HS-27A (cell line): ENCODE measurements around the gene ELP1.
"Not testable (repeated sequence)": the region's sequence is repeated elsewhere in the genome, so short reads cannot be mapped to it uniquely, and the experiment has no call there.

Source experiments
- DNase-seq: peaks from one replicate; pipeline ENCODE4 v3.0.0-alpha.2; 2012; ENCODE audit warnings: low read depth, missing footprints

Gene ELP1

GRCh38 chr9:108924466-108924865, 9.5 kb downstream of the ELP1 start:
- DNase-seq, result no peak

DNA sequence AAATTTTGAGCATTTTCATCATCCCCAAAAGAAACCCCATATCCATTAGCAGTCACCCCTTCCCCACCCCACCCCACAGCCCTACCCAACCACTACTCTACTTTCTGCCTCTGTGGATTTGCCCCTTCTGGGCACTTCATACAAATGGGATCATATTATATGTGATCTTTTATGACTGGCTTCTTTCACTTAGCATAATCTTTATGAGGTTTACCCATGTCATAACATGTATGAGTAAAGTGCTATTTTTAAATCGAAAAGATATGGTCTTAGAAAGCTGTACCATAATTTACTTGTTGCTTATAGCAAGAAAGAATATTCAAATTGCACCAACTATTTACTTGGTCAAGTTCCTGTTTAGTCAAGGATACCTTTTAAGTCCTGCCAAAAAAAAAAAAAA, 12.7 kb downstream of the ELP1 start:
- no peak for DNase-seq

DNA sequence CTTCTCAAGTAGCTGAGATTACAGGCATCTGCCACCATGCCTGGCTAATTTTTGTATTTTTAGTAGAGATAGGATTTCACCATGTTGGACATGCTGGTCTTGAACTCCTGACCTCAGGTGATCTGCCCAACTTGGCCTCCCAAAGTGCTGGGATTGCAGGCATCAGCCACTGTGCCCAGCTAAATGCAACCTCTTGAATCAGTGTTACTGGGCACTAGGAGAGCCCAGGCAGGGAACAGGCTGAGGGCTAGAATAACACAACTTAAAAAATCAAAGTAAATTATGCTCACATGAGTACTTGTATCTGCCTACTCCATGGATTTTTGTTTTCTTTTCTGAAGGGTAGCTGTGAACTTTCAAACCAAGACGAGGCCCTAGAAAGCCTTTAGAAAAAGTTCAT, 13.5 kb downstream of the ELP1 start:
- not testable (repeated sequence) for DNase-seq

GRCh38 chr9:108919517-108919916, 14.4 kb downstream of the ELP1 start:
- DNase-seq, result no peak

DNA sequence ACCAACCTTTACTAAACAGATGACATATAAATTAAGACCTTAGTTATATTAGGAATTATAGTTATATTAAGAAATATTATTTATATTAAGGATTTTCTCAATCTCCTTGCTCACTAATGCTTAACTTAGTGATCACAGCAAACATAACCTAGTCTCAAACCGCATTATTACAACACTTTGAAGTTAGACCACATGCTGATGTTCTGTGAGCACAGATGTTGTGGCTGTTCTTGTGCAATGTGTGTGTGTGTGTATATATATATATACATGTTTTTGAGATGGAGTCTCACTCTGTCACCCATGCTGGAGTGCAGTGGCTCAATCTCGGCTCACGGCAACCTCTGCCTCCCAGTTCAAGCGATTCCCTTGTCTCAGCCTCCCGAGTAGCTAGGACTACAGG, 20.5 kb downstream of the ELP1 start:
- DNase-seq, result no peak

DNA sequence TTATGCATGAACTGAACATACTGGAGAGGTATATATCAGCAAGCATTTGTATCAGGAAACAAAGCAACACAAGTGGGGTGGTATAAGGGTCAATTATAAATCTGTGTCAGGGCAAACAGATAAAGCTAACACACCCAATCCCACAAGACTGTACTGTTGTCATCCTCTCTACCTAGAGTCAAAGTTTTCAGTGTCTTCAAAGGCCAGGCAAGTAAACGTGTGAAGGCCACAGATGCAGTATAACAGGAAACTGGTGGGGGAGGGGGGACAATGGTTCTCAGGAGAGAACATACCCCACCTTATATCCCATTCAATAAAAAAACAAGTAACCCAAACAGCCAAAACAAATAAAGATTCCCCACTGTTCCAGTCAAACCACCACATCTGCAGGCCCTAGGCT, 22.1 kb downstream of the ELP1 start:
- no peak for DNase-seq

DNA sequence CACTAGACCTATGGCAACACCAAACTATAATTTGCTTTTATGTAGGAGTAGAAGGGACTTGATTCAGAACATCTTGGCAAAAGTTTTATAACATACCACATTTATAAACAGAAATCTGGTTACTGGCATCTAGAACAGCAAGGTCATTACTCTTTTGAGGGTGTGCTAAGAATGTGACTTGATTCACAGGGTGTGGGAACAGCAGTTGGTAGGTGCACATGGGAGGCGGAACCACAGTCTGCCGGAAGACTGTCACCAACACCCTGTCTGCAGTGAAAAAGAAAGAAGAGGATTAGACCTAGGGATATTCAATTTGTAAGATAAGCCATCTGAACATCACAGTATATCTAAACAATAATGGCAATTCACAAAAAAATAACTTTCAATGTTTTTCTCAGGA, 23.0 kb downstream of the ELP1 start:
- DNase-seq, result no peak

DNA sequence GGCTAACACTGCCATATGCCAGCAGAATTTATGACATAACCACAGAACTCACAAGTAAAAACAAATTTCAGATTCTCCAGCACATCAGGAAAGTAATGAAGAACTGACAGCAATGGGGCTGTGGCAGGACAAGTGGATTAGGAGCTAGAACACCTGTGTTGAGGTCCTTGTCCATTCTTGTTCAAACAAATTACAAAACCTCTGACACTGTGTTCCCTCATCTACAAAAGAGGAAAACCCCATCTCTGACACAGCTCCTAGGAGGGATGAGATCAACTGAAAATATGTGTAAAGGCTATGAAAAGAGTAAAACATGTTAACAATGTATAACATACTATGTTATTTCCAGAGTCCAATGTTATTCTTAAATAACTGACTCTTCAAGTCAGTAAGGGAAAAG, 23.5 kb downstream of the ELP1 start:
- no peak for DNase-seq

- no peak for DNase-seq
These were observed 28.4 kb downstream of the ELP1 start for GRCh38 chr9:108905494-108905893.

DNA sequence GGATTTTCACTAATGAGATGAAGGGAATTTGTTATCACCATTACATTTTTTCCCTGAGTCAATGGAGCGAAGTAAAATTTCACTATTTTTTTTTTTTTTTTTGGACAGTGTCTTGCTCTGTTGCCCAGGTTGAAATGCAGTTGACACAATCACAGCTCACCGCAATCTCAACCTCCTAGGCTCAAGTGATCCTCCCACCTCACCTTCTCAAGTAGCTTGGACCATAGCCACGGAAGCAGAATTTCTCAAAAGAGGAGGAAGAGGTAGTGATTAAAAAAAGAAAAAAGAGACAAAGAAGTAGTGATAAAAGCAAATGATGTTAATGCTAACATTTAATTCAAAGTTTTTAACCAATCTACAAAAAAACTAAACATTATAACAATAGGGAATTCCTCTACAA, 29.8 kb downstream of the ELP1 start:
- no peak for DNase-seq

- DNase-seq, result no peak
These were observed 30.4 kb downstream of the ELP1 start for GRCh38 chr9:108903420-108904103.

GRCh38 chr9:108900176-108900575, 33.7 kb downstream of the ELP1 start:
- no peak for DNase-seq

DNA sequence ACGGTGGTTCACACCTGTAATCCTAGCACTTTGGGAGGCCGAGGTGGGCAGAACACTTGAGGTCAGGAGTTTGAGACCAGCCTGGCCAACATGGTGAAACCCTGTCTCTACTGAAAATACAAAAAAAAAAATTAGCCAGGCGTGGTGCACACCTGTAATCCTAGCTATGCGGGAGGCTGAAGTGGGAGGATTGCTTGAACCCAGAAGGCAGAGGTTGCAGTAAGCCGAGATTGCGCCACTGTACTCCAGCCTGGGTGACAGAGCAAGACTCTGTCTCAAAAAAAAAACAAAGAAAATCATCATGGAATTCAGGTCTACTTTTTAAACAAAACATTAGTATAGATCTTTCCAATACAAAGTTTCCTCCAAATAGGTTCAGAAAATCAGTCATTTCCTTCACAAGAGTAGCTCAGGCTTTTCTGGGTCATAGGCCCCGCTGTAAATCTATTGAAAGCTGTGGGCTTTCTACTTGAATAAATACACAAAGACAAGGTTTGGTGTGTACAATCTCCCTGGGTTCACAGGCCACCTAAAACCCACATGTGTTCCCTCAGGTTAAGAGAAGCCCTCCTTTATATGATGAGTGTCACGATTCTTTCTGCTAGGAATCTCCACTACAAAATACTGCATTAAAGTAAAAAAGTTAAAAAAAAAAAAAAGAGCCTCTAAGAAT, 34.8 kb downstream of the ELP1 start:
- DNase-seq, result not testable (repeated sequence)

DNA sequence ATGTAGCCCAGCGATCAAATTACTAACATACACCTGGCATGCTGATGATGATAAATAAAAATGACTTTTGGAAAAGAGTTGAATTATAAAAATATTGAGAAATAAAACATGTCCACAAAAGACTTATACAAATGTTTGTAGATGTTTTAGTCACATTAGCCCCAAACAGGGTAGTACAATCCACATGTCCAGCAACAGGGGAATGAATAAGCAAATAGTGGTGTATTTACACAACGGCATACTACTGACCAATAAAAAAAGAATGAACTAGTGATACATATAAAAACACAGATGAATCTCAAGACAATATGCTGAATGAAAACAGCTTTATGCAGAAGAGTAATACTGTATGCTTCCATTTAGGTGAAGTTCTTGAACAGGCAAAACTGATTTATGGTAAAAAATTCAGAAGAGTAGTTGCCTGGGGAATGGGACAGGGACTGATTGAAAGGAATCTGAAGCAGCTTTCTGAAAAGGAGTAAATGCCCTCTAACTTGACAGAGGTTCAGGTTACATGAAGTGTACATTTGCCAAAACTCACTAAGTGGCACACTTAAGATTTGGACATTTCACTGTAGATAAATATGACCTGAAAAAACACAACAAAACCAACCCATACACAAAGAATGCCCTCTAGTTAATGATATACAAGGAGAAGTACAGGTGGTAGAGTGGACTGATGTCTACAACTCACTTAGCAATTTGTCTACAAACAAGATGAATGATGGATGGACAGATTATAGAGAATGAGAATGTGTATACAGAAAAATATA, 36.4 kb downstream of the ELP1 start:
- DNase-seq, result no peak

GRCh38 chr9:108894225-108894997, 39.5 kb downstream of the ELP1 start:
- no peak for DNase-seq

GRCh38 chr9:108889649-108890067, 44.3 kb downstream of the ELP1 start:
- DNase-seq, result no peak

DNA sequence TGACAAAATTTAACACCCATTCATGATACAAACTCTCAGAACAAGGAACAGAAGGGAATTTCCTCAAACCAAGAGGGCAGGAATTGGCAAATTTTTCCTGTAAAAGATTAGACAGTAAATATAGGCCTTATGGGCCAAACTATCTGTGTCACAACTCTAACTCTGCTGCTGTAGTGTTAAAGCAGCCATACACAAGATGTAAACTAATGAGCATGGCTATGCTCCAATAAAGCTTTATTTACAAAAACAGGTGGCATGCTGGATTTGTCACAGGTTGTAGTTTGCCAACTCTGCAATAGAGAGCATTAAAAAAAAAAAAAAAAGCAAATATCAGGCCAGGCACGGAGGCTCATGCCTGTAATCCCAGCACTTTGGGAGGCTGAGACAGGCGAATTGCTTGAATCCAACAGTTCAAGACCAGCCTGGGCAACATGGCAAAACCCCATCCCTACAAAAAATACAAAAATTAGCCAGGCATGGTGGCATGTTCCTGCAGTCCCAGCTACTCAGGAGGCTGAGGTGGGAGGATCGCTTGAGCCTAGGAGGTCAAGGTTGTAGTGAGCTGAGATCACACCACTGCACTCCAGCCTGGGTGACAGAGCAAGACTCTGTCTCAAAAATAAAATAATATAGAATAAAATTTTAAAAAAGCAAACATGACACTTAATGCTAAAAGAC, 47.2 kb downstream of the ELP1 start:
- not testable (repeated sequence) for DNase-seq

DNA sequence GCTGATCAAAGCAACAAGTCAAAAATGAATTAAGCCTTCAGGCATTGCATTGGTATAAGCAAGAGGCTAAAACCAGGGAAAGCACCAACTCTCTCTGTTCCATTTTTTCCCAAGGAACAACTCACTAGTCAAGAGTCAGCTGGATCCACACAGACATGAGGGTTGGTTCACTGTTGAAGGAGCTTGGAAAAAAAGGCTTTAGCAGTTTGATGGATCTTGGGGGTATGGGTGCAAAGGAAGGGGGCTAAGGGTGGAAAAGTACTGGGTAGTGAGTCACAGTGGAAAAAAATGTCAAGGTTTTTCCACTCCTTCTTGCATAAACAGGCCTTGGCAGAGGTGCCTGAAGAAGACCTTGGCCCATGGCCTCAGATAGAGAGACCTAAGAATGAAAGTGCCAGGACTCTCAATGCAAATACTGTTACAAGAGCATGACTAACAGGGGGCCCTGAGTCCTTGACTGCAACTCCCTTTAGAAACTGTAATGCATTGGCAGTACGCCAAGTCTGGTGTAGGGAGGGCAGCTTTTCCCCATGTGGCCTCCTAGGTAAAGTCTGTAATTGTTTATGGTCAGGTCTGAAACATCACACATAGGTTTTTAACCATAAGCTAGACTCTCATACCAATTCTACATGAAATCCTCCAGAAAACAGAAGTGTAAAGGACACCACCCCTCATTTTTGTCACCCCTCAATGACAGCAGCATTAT, 48.1 kb downstream of the ELP1 start:
- DNase-seq, result peak; percentile 42

GRCh38 chr9:108884701-108885100, 49.2 kb downstream of the ELP1 start:
- no peak for DNase-seq

- DNase-seq, result no peak
These were observed 50.8 kb downstream of the ELP1 start for GRCh38 chr9:108883085-108883484.
